Measurements from ENCODE around the gene VIPAS39. TPM values are rescaled to one million over a fixed set of nuclear protein-coding genes. Genes with fewer than 3 reads are reported as not detected.

VIPAS39 gene
- total RNA-seq, 2 experiments from 2014 or later = 15.6 to 16.4 TPM

DNA sequence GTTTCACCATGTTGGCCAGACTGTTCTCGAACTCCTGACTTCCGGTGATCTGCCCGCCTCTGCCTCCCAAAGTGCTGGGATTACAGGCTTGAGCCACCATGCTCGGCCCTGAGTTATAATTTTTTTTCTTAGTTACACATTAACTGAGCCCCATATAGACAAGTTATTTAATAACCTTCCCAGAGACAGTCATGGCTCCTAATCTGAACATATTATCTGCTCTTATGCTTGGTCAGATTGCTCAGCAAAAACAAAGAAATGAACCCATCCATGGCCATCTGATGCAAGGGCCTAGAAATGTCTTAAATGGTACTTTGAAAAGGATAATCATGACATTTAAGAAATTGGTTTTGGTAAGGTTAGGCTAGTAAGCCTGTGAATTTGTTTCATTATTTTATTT, 67.2 kb downstream of the VIPAS39 start:
- DNase-seq = no peak
- H3K4me3 Mint-ChIP-seq = no peak overlapping the region
- no peaks in the 10 kb centered on the region for H3K4me1 Mint-ChIP-seq
- no peaks in the 10 kb centered on the region for H3K27me3 Mint-ChIP-seq
- no peak overlapping the region for H3K27ac Mint-ChIP-seq
- no peaks in the 10 kb centered on the region for H3K9me3 Mint-ChIP-seq
- H3K36me3 Mint-ChIP-seq = no peaks in the 10 kb centered on the region

DNA sequence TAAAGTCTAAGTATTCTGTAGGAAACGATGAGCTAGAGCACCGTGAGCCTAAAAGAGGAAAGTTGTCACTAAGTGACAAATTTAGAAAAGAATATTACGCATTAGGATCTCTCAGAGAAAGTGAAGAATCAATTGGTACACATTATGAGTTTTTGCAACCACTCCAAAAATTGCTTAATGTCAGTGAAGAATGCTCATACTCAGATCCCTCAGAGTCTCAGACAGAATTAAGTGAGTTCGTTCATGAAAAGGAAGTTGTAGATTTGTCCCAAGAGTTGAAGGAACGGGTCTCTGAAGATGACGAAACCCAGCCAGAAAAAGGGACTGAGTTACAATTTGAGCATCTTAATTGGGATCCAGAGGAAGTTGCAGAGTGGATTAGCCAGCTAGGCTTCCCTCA, 78.7 kb downstream of the VIPAS39 start:
- H3K36me3 Mint-ChIP-seq = peaks cover 22% of the 10 kb centered on the region
- H3K4me1 Mint-ChIP-seq = peaks cover 22% of the 10 kb centered on the region

DNA sequence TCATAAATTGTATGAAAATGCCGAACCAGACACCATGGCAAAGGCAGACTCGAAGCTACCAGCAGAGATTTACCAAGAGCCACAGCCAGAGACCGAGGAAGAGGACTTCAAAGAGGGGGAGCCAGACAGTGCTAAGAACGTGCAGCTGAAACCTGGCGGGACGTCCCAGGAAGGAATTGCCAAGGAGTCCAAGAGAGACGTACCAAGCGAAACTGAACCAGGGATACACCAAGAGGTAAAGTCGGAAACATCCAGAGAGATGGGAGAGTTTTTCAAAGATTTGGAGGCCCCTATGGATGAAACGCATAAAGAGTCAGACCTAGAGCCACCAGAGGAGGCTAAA, 79.9 kb downstream of the VIPAS39 start:
- no peak for DNase-seq
- no peak overlapping the region for H3K4me3 Mint-ChIP-seq
- H3K27me3 Mint-ChIP-seq = no peaks in the 10 kb centered on the region
- H3K9me3 Mint-ChIP-seq = peaks cover 6% of the 10 kb centered on the region
- H3K4me1 Mint-ChIP-seq = peaks cover 33% of the 10 kb centered on the region
- no peak overlapping the region for H3K27ac Mint-ChIP-seq
- H3K36me3 Mint-ChIP-seq = peaks cover 33% of the 10 kb centered on the region

More for the DNA sequence above, 78.7 kb downstream of the VIPAS39 start:
- Mint-ChIP-seq H3K9me3 (peaks cover 6% of the 10 kb centered on the region), H3K27ac (no peak overlapping the region), H3K4me3 (no peak overlapping the region), H3K27me3 (no peaks in the 10 kb centered on the region)
- DNase-seq = no peak

DNA sequence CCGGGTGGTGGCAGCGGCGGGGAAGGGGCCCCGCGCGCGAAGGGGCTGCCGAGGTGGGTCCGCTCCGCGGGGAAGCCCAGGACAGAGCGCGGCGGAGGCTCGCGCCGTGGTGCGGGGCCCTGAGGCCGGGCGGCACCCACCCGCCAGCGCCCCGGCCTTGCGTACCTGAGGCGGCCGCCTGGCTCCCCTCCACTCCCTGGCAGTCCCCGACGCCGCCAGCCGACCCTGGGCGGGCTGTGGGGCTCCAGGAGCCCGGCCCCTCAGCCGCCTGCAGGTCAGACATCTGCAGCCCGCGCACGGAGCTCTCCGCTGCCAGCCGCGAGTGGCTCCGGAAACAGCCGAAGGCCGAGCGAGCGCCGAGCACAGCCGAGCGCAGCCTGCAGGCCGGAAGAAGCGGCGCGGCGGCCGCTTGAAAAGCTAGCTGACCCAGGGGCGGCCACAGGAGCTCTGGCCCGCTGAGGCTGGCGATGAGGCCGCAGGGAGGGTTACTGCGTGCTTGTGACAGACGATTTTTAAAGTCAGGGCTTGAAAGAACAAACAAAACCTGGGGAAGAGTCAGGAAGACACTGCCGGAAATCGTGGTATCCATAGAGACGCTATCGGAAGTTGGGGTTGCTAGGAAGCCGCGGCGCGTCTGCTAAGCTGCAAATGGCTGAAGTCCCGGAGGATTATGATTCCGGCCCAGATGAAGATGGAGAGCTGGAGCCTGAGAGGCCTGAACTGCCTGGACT, 80.5 kb downstream of the VIPAS39 start, which contains the start of the genes SAMD15 and TMED8:
TSS of gene SAMD15 (plus strand) at position 609 of the 731 bp plus-strand sequence. CDS start at position 649, 40 bp downstream.
TSS of gene TMED8 (minus strand) at position 324 of the 731 bp plus-strand sequence. CDS start at position 283, 41 bp downstream.
- H3K9me3 Mint-ChIP-seq = peaks cover 6% of the 10 kb centered on the region
- H3K4me3 Mint-ChIP-seq = peak within 1 kb of the TSS; percentile 93
- H3K4me1 Mint-ChIP-seq = peaks cover 38% of the 10 kb centered on the region
- peaks cover 34% of the 10 kb centered on the region for H3K36me3 Mint-ChIP-seq
- peak; percentile 88 for DNase-seq
- no peaks in the 10 kb centered on the region for H3K27me3 Mint-ChIP-seq
- H3K27ac Mint-ChIP-seq = peak within 1 kb of the TSS; percentile 92

Other genes with a start within 250 kb of the VIPAS39 start
- not detected for gene NGB, start 186.4 kb downstream of the VIPAS39 start, total RNA-seq
- 10 to 100 TPM; 14.2 to 18.1 TPM for gene POMT2, start 136.7 kb downstream of the VIPAS39 start, total RNA-seq
- gene GSTZ1, start 136.6 kb downstream of the VIPAS39 start, total RNA-seq = 10 to 100 TPM; 20.2 to 22.3 TPM
- 10 to 100 TPM; 25.0 to 26.0 TPM for gene TMED8, start 80.5 kb downstream of the VIPAS39 start, total RNA-seq
- under 1 TPM; 0.34 to 0.45 TPM for gene SAMD15, start 80.2 kb downstream of the VIPAS39 start, total RNA-seq
- under 1 TPM; 0.26 to 0.33 TPM for gene NOXRED1, start 34.1 kb downstream of the VIPAS39 start, total RNA-seq
- gene AHSA1, start 492 bp upstream of the VIPAS39 start, total RNA-seq = 100 to 1,000 TPM; 381 to 390 TPM
- gene ISM2, start 41.2 kb upstream of the VIPAS39 start, total RNA-seq = under 1 TPM; 0.29 to 0.44 TPM
- gene SPTLC2, start 159.0 kb upstream of the VIPAS39 start, total RNA-seq = 10 to 100 TPM; 30.7 to 36.2 TPM